K562 (cell line): ENCODE data around the gene BID. TPM values are rescaled to one million over a fixed set of nuclear protein-coding genes. Genes with fewer than 3 reads are reported as not detected.
"Not testable (repeated sequence)": the region's sequence is repeated elsewhere in the genome, so short reads cannot be mapped to it uniquely, and the experiment has no call there.

ENCODE experiments used
- ATAC-seq: fragments of 200-7000 bp; cut with Tn5 transposase; 3 replicates; pipeline ENCODE4 v1.9.1; 2020; ENCODE audit warnings: moderate library complexity
- BruUV-seq: library from RNA; stranded (reverse); fragments of 400-500 nt; replicated peaks from 2 replicates; lab custom pipeline; 2021; lab: Mats Ljungman, UMichigan
- CTCF ChIA-PET: fragments of 300-600 bp; formaldehyde crosslinking; extraction: SDS; loops from one replicate; lab custom pipeline; 2021; ENCODE audit warnings: low intra/inter-chr PET ratio; lab: Yijun Ruan, JAX
- POLR2A ChIA-PET: fragments of 300-600, 350-650 bp; sonication (Branson Sonifier 250); formaldehyde crosslinking; extraction: SDS; loops from one replicate; lab custom pipeline; 2021; ENCODE audit warnings: antibody characterized with exemption, inconsistent platforms; lab: Yijun Ruan, JAX
- DNase-seq, 4 experiments: peaks; one replicate each; pipeline versions ENCODE4 v3.0.0 to v3.0.0-alpha.2; 2011 to 2018; ENCODE audit warnings: low spot score in 3 of 4, mixed read lengths in 3 of 4; ENCODE audit errors: extremely low read depth in 1 of 4
- FAIRE-seq: peaks from 2 replicates; lab custom pipeline; 2011; peaks lifted over from hg19 to GRCh38; lab: Jason Lieb, UNC
- H2AFZ ChIP-seq: 2 replicates; pipeline ENCODE4 v1.6.0; 2011; ENCODE audit warnings: low read depth, low read length, control low read depth, inconsistent platforms
- H3K27ac ChIP-seq: fragments of 200-600 bp; 3 replicates; pipeline ENCODE4 v1.8.0; 2011; ENCODE audit warnings: low read depth, mild to moderate bottlenecking, control low read depth, inconsistent platforms, low read length, moderate library complexity, mixed read lengths; ENCODE audit errors: extremely low read depth
- H3K27me3 ChIP-seq, 2 experiments: fragments of 300-600 bp in 1 of 2; 2 replicates in 1 of 2; 3 replicates in 1 of 2; pipeline versions ENCODE4 v1.6.0 to v1.8.0; 2011; ENCODE audit warnings: inconsistent platforms in 2 of 2, low read length in 2 of 2, mild to moderate bottlenecking in 1 of 2, mixed read lengths in 1 of 2, moderate library complexity in 1 of 2; ENCODE audit not compliant: control insufficient read depth in 2 of 2, insufficient read depth in 2 of 2
- H3K36me3 ChIP-seq: fragments of 300-600 bp; 3 replicates; pipeline ENCODE4 v1.8.0; 2011; ENCODE audit warnings: mild to moderate bottlenecking, low read length, inconsistent platforms; ENCODE audit not compliant: control insufficient read depth, insufficient read depth
- H3K4me1 ChIP-seq, 2 experiments: fragments of 200-600 bp in 1 of 2; replicated peaks in 1 of 2; 2 replicates in 1 of 2; 3 replicates in 1 of 2; pipeline versions ENCODE4 v1.5.1 to v1.8.0; 2011; ENCODE audit warnings: inconsistent platforms in 2 of 2, low read length in 2 of 2, mild to moderate bottlenecking in 1 of 2, mixed read lengths in 1 of 2, moderate library complexity in 1 of 2; ENCODE audit not compliant: control insufficient read depth in 2 of 2, insufficient read depth in 2 of 2
- H3K4me2 ChIP-seq: 2 replicates; pipeline ENCODE4 v1.6.1; 2011; ENCODE audit warnings: low read length, control low read depth, inconsistent platforms, mixed read lengths; ENCODE audit not compliant: insufficient read depth
- H3K4me3 ChIP-seq: fragments of 200-600 bp; sonication (generic), shearing (Covaris generic); 2 replicates; pipeline ENCODE4 v1.5.1; 2016; ENCODE audit warnings: control low read depth, inconsistent platforms
- H3K79me2 ChIP-seq: fragments of 200-600 bp; 3 replicates; pipeline ENCODE4 v1.8.0; 2011; ENCODE audit warnings: low read length, inconsistent platforms; ENCODE audit not compliant: control insufficient read depth, insufficient read depth
- H3K9ac ChIP-seq, 2 experiments: 2 replicates each; pipeline versions ENCODE4 v1.6.0 to v1.6.1; 2011; ENCODE audit warnings: low read depth in 2 of 2, low read length in 2 of 2, control low read depth in 1 of 2, inconsistent platforms in 1 of 2, mild to moderate bottlenecking in 1 of 2, mixed read lengths in 1 of 2; ENCODE audit not compliant: insufficient read depth in 1 of 2
- H3K9me1 ChIP-seq: one replicate; pipeline ENCODE4 v1.6.0; 2011; ENCODE audit warnings: inconsistent platforms, mild to moderate bottlenecking, low read length, moderate library complexity; ENCODE audit not compliant: control insufficient read depth, insufficient read depth
- H3K9me3 ChIP-seq: replicated peaks from 2 replicates; pipeline ENCODE4 v1.5.1; 2011; ENCODE audit warnings: low read depth, low read length, inconsistent platforms; ENCODE audit not compliant: control insufficient read depth, insufficient read depth
- H4K20me1 ChIP-seq: replicated peaks from 2 replicates; pipeline ENCODE4 v1.6.1; 2011; ENCODE audit warnings: low read length, inconsistent platforms, mixed read lengths; ENCODE audit not compliant: control insufficient read depth, insufficient read depth
- CEBPB ChIP-seq: fragments of 450-650 bp; IDR thresholded peaks from 2 replicates; pipeline ENCODE4 v1.6.1; 2016; ENCODE audit warnings: missing genetic modification characterization, missing compliant biosample characterization
- ELF4 ChIP-seq: fragments of 450-650 bp; formaldehyde crosslinking; IDR thresholded peaks from 2 replicates; pipeline ENCODE4 v1.4.0; 2022; ENCODE audit warnings: missing genetic modification characterization
- HMGN3 ChIP-seq: IDR thresholded peaks from 2 replicates; pipeline ENCODE4 v1.6.1; 2011; ENCODE audit warnings: borderline replicate concordance, low read depth, mild to moderate bottlenecking, mixed read lengths, low read length; ENCODE audit not compliant: insufficient read length; ENCODE audit errors: extremely low read depth
- HNRNPK ChIP-seq: fragments of 200-400 bp; formaldehyde crosslinking; IDR thresholded peaks from one replicate; pipeline ENCODE4 v1.6.1; 2018; ENCODE audit warnings: mild to moderate bottlenecking, low read depth, low read length; ENCODE audit not compliant: poor library complexity, severe bottlenecking
- TRIM28 ChIP-seq: fragments of 450-650 bp; IDR thresholded peaks from 2 replicates; pipeline ENCODE4 v1.6.1; 2017
- WGBS: fragments of 100-300 bp; shearing (Covaris generic); methylation state at CpG from one replicate; pipeline ENCODE4 v1.1.6; 2016; ENCODE audit warnings: low coverage, mixed read lengths; ENCODE audit not compliant: insufficient coverage; ENCODE audit errors: missing lambda C conversion rate; 5-methylcytosine and 5-hydroxymethylcytosine counted together
- in situ Hi-C: fragments of 300-500 bp; cut with MboI; formaldehyde crosslinking; loops from 4 replicates; pipeline ENCODE4 v1.15.0; 2018; ENCODE audit warnings: inconsistent platforms, mixed read lengths
- intact Hi-C: fragments of 100-400 bp; cut with micrococcal nuclease; formaldehyde crosslinking; loops from 2 replicates; pipeline ENCODE4 v1.14.2; 2022
- polyA plus RNA-seq, 8 experiments: library from polyadenylated mRNA; depleted of rRNA in 4 of 8; stranded (reverse) in 5 of 8; unstranded in 3 of 8; fragments of >200 nt; fragmentation: Nextera tagmentation in 2 of 8; fragmentation: Illumina TruSeq in 1 of 8; extraction: Ambion mirVana in 2 of 8; extraction: Trizol in 1 of 8; gene quantifications; 2 replicates each; pipeline versions ENCODE4 v1.2.1 to v1.2.3, GENCODE V29; 2011 to 2014; ENCODE audit warnings: inconsistent platforms in 1 of 8, missing spikeins in 1 of 8
- total RNA-seq, 7 experiments: library from RNA; depleted of rRNA in 6 of 7; stranded (reverse); fragments of >200 nt in 6 of 7; fragmentation: Illumina TruSeq in 2 of 7; extraction: Trizol in 2 of 7; gene quantifications; 2 replicates each; pipeline versions ENCODE4 v1.2.1 to v1.2.3, GENCODE V29; 2011 to 2021; ENCODE audit warnings: low replicate concordance in 1 of 7
- TF ChIP-seq, protein P1 (sequence below): fragments of 200-800 bp; sonication (Bioruptor generic); IDR thresholded peaks from 2 replicates; pipeline ENCODE4 v1.6.1; 2017; ENCODE audit warnings: missing genetic modification characterization, missing compliant biosample characterization
- TF ChIP-seq, protein P2 (sequence below): fragments of 250-450 bp; sonication (Bioruptor Pico); IDR thresholded peaks from 2 replicates; pipeline ENCODE4 v1.8.0; 2022; ENCODE audit warnings: moderate library complexity, mild to moderate bottlenecking, inconsistent platforms
- TF ChIP-seq, protein P3 (sequence below): fragments of 450-650 bp; IDR thresholded peaks from one replicate; pipeline ENCODE4 v1.6.1; 2018; ENCODE audit warnings: mild to moderate bottlenecking, moderate library complexity; ENCODE audit not compliant: partially characterized antibody

Gene BID
- total and polyA plus RNA-seq, 9 of the 15 experiments (the other 6 are each of a cell fraction or from before 2014, with no cell fraction given): 5.2 to 209 (median 63.7) TPM

DNA sequence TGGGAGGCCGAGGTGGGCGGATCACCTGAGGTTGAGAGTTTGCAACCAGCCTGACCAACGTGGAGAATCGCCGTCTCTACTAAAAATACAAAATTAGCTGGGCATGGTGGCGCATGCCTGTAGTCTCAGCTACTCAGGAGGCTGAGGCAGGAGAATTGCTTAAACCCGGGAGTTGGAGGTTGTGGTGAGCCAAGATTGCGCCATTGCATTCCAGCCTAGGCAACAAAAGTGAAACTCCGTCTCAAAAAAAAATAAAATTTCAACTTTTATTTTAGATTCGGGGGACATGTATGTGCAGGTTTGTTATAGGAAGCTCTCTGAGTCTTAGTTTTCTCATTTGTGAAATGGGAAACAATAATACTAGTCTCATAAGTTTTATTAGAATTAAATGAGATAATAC lies 77.1 kb downstream of the BID start:
- intact Hi-C loops, CTCF ChIA-PET, H2AFZ ChIP-seq, H3K4me3 ChIP-seq, FAIRE-seq, H3K9me3 ChIP-seq, in situ Hi-C loops, ATAC-seq, H3K9ac ChIP-seq, BruUV-seq, H3K79me2 ChIP-seq, H3K4me1 ChIP-seq, H3K27ac ChIP-seq, H3K9me1 ChIP-seq, H4K20me1 ChIP-seq, H3K4me2 ChIP-seq, DNase-seq, H3K27me3 ChIP-seq: not testable (repeated sequence)
- H3K36me3 ChIP-seq: peaks cover 40% of the 10 kb centered on the region
- 90% methylated on average over 10 of the region's 10 CpGs for WGBS
- TF ChIP-seq CEBPB: peak; percentile 50
- POLR2A ChIA-PET: interaction anchor here (1.1 to 1.9 kb wide), 2 partner anchors 9 to 21 kb away, joined by 4 to 7 read pairs; no protein-coding TSS in a partner anchor

DNA sequence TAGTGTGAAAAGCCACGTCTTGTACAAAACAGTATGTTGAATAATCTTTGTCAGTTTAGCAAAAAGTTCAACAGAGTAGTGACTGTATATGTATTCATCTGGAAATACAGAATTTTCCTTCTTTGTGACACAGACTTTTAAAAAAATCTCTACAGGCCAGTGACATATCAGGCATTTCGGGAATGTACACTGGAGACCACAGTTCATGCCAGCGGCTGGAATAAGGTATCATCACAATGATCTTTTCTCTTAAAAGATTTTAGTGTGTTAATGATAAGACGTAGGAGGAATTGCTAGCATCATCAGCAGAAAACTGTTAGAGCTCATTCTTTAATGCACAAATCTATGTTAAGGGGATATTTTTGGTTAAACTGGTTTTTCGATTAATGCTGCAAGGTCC lies 78.3 kb downstream of the BID start:
- Histone ChIP-seq H2AFZ (no peak overlapping the region), H3K27ac (no peak overlapping the region), H4K20me1 (no peaks in the 10 kb centered on the region), H3K4me3 (no peak overlapping the region), H3K9me3 (no peaks in the 10 kb centered on the region), H3K36me3 (peaks cover 43% of the 10 kb centered on the region), H3K4me1 (no peaks in the 10 kb centered on the region), H3K9ac (no peak overlapping the region), H3K4me2 (no peak overlapping the region), H3K9me1 (no peaks in the 10 kb centered on the region), H3K79me2 (0 out of 3 replicates have a peak, but pooled peaks cover 2% of the 10 kb centered on the region), H3K27me3 (no peaks in the 10 kb centered on the region)
- FAIRE-seq (no peak), DNase-seq (no peak), ATAC-seq (no peak)
- WGBS: 89% methylated on average over 5 of the region's 5 CpGs
- BruUV-seq: no TSS peak
- ChIA-PET POLR2A (interaction anchor here (0.7 to 1.9 kb wide), 3 partner anchors 10 to 31 kb away, joined by 3 to 7 read pairs (median 4); no protein-coding TSS in a partner anchor), CTCF (no interaction called here)
- intact Hi-C loops: no loop called here
- TF ChIP-seq, protein P1, sequence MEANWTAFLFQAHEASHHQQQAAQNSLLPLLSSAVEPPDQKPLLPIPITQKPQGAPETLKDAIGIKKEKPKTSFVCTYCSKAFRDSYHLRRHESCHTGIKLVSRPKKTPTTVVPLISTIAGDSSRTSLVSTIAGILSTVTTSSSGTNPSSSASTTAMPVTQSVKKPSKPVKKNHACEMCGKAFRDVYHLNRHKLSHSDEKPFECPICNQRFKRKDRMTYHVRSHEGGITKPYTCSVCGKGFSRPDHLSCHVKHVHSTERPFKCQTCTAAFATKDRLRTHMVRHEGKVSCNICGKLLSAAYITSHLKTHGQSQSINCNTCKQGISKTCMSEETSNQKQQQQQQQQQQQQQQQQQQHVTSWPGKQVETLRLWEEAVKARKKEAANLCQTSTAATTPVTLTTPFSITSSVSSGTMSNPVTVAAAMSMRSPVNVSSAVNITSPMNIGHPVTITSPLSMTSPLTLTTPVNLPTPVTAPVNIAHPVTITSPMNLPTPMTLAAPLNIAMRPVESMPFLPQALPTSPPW: no peak
- TF ChIP-seq HNRNPK (no peak), TRIM28 (no peak), ELF4 (CRISPR knock-in tag) (no peak), HMGN3 (no peak)
- TF ChIP-seq, protein P2, sequence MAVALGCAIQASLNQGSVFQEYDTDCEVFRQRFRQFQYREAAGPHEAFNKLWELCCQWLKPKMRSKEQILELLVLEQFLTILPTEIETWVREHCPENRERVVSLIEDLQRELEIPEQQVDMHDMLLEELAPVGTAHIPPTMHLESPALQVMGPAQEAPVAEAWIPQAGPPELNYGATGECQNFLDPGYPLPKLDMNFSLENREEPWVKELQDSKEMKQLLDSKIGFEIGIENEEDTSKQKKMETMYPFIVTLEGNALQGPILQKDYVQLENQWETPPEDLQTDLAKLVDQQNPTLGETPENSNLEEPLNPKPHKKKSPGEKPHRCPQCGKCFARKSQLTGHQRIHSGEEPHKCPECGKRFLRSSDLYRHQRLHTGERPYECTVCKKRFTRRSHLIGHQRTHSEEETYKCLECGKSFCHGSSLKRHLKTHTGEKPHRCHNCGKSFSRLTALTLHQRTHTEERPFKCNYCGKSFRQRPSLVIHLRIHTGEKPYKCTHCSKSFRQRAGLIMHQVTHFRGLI: no peak
- TF ChIP-seq, protein P3, sequence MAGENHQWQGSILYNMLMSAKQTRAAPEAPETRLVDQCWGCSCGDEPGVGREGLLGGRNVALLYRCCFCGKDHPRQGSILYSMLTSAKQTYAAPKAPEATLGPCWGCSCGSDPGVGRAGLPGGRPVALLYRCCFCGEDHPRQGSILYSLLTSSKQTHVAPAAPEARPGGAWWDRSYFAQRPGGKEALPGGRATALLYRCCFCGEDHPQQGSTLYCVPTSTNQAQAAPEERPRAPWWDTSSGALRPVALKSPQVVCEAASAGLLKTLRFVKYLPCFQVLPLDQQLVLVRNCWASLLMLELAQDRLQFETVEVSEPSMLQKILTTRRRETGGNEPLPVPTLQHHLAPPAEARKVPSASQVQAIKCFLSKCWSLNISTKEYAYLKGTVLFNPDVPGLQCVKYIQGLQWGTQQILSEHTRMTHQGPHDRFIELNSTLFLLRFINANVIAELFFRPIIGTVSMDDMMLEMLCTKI: no peak
- in situ Hi-C loops: no loop called here
